Measurements from ENCODE around the gene FES.

The FES gene

GRCh38 chr15:90875549-90875981 lies 8.7 kb upstream of the FES start:
- in situ Hi-C loops (cut with MboI; ENCODE audit: low pct_unique_long_range_greater_than_20kb, low sequenced_read_pairs, unreplicated experiment), result loop anchor here (25.0 kb wide), 1 partner anchor 563 kb away; no protein-coding TSS in a partner anchor
- DNase-seq (ENCODE audit: low spot score), result no peak
- no peak for TF ChIP-seq CTCF (IDR thresholded peaks at IDR 0.05; ENCODE audit: extremely low read depth, insufficient read depth, missing control alignments)

- in situ Hi-C loops (cut with MboI; ENCODE audit: low pct_unique_long_range_greater_than_20kb, low sequenced_read_pairs, unreplicated experiment), result loop anchor here (25.0 kb wide), 1 partner anchor 564 kb away; no protein-coding TSS in a partner anchor
Measured at GRCh38 chr15:90876046-90876445, 8.3 kb upstream of the FES start.

GRCh38 chr15:90876512-90877170 lies 7.7 kb upstream of the FES start:
- no peak for DNase-seq (ENCODE audit: low spot score)
- TF ChIP-seq CTCF (IDR thresholded peaks at IDR 0.05; ENCODE audit: extremely low read depth, insufficient read depth, missing control alignments), result no peak
- in situ Hi-C loops (cut with MboI; ENCODE audit: low pct_unique_long_range_greater_than_20kb, low sequenced_read_pairs, unreplicated experiment), result loop anchor here (25.0 kb wide), 1 partner anchor 564 kb away; no protein-coding TSS in a partner anchor

More at GRCh38 chr15:90876046-90876445, 8.3 kb upstream of the FES start:
- no peak for DNase-seq (ENCODE audit: low spot score)
- no peak for TF ChIP-seq CTCF (IDR thresholded peaks at IDR 0.05; ENCODE audit: extremely low read depth, insufficient read depth, missing control alignments)

GRCh38 chr15:90877315-90877714 lies 7.0 kb upstream of the FES start:
- no peak for TF ChIP-seq CTCF (IDR thresholded peaks at IDR 0.05; ENCODE audit: extremely low read depth, insufficient read depth, missing control alignments)
- in situ Hi-C loops (cut with MboI; ENCODE audit: low pct_unique_long_range_greater_than_20kb, low sequenced_read_pairs, unreplicated experiment), result loop anchor here (25.0 kb wide), 1 partner anchor 565 kb away; no protein-coding TSS in a partner anchor
- no peak for DNase-seq (ENCODE audit: low spot score)

GRCh38 chr15:90877996-90878395 lies 6.3 kb upstream of the FES start:
- DNase-seq (ENCODE audit: low spot score), result no peak
- no peak for TF ChIP-seq CTCF (IDR thresholded peaks at IDR 0.05; ENCODE audit: extremely low read depth, insufficient read depth, missing control alignments)
- in situ Hi-C loops (cut with MboI; ENCODE audit: low pct_unique_long_range_greater_than_20kb, low sequenced_read_pairs, unreplicated experiment), result loop anchor here (25.0 kb wide), 1 partner anchor 566 kb away; no protein-coding TSS in a partner anchor

GRCh38 chr15:90878660-90879059 lies 5.6 kb upstream of the FES start:
- no peak for TF ChIP-seq CTCF (IDR thresholded peaks at IDR 0.05; ENCODE audit: extremely low read depth, insufficient read depth, missing control alignments)
- in situ Hi-C loops (cut with MboI; ENCODE audit: low pct_unique_long_range_greater_than_20kb, low sequenced_read_pairs, unreplicated experiment), result loop anchor here (25.0 kb wide), 1 partner anchor 566 kb away; no protein-coding TSS in a partner anchor
- no peak for DNase-seq (ENCODE audit: low spot score)

Data from GM13977 (cell line).